ENCODE results near the gene ACSM2B.
"Not testable (repeated sequence)": the region's sequence is repeated elsewhere in the genome, so short reads cannot be mapped to it uniquely, and the experiment has no call there.

DNA sequence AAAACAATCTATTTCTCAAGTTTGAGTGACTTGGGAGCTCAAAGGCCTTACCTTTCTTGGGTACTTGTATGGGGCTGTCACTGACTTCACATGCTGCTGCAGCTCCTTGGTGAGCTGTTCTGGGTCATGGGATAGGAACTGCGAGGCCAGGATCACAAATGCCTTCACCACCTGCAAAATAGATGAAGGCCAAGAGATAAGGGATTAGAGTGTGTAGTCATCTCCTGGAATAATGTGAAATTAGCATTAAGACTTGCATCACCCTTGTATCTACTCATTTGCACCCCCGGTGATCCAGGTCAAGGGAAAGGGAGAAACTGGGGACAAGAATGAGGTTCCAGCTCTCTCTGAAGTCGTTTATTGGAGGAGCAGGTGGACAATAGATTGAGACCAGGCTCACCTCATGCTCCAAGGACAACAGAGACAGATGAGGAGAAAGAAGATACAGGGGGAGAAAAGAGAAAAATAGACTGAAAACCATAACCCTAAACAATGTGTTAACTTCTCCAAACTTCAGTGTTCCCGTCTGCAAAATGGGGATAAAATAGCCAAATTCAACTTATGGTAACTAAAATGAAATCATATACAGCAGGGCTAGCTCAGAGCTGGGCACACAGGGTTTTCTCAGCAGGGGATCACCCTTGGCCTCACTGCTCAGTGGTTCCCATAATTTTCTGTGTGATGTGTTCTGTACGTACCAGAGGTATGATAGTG, 35.4 kb downstream of the ACSM2B start:
- TF ChIP-seq, protein P1, sequence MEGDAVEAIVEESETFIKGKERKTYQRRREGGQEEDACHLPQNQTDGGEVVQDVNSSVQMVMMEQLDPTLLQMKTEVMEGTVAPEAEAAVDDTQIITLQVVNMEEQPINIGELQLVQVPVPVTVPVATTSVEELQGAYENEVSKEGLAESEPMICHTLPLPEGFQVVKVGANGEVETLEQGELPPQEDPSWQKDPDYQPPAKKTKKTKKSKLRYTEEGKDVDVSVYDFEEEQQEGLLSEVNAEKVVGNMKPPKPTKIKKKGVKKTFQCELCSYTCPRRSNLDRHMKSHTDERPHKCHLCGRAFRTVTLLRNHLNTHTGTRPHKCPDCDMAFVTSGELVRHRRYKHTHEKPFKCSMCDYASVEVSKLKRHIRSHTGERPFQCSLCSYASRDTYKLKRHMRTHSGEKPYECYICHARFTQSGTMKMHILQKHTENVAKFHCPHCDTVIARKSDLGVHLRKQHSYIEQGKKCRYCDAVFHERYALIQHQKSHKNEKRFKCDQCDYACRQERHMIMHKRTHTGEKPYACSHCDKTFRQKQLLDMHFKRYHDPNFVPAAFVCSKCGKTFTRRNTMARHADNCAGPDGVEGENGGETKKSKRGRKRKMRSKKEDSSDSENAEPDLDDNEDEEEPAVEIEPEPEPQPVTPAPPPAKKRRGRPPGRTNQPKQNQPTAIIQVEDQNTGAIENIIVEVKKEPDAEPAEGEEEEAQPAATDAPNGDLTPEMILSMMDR (IDR thresholded peaks at IDR 0.05; ENCODE audit: insufficient read depth, low read length, poor library complexity, severe bottlenecking) = not testable (repeated sequence)
- TF ChIP-seq EZH2phosphoT487 (conservative IDR thresholded peaks at IDR 0.05; ENCODE audit: low read length) = not testable (repeated sequence)

Data from SU-DHL-6 (cell line).